Measurements from ENCODE around the gene SOCS1.
"Not testable (repeated sequence)": the region's sequence is repeated elsewhere in the genome, so short reads cannot be mapped to it uniquely, and the experiment has no call there.

Gene SOCS1, protein sequence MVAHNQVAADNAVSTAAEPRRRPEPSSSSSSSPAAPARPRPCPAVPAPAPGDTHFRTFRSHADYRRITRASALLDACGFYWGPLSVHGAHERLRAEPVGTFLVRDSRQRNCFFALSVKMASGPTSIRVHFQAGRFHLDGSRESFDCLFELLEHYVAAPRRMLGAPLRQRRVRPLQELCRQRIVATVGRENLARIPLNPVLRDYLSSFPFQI

DNA sequence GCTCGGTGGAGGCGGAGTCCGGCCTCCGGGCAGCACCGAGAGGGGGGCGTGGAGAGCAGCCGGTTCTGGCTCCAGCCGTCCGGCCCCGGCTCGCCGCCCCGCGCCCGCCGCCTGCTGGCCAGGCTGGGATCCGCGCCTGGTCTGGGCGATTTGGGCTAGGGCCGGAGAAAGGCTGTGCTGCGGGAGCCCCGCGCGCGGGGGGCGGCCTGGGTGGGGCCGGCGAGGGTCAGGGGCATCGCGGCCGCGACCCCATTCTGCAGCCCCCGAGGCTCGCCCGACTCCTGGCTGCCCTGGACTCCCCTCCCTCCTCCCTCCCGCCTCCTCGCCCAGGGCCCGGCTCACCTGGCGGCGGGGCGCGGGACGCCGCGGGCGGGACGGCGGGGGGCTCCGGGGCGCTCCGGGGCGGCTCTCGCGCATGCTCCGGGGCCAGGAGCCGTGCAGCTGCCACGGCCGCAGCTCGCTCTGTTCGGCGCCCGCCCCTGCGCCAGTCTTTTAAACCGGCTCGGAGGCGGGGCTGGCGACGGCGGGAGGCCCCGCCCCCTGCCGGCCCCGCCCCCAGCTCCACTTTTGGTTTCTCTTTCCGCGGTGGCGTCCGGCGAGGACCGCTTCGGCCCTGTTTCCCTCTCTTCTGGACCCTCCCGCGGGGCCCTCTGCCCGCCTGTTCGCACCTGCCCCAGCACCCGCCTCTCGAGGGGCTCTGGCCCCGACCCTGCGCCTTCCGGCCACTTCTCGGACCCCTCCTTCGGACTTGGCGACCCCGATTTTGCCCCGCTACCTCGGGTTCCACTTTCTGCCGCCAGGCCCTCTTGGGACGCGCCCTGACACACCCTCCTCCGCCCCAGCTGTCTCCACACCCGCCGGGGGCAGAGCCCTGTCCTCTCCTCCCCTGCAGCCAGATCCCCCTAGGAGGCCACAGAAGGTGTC lies at the start of gene SOCS1:
SOCS1 (minus strand) TSS at position 468 of the 924 bp plus-strand sequence. CDS start 726 bp downstream, outside the sequence.
- DNase-seq: peak in 54 of 56 donors; percentile 16 to 90 (median 63)

DNA sequence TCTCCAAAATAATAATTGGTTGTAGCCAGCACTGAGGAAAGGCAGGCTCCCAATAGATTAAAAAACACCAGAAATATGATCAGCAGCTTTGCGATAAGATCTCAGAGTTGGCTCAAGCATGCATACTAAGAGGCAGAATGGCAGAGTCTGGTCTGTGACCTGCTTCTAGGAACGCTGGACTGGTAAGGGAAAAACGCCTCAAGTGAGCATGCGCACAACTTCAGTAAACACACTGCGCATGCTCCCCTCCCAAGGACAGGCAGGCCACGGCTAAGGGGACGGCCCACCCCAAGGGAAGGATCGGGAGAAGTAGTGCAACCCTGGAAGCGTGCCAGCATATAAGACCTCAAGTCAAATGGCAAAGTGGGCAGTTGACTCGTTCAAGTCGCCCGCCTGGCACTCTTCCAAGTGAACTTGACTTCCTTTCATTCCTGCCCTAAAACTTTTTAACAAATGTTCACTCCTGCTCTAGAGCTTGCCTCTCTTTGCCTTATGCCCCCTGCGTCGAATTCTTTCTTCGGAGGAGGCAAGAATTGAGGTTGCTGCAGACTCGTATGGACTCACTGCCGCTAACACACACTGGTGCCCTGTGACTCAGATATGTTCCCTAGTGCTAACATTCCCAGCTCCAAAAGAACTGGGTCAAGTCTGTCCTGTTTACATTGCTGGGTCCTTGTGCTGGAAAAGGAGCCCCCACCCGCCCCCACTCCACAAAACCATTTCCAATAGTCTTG lies 47.6 kb upstream of the SOCS1 start:
- peak in 1 of 56 donors; percentile 24 for DNase-seq

DNA sequence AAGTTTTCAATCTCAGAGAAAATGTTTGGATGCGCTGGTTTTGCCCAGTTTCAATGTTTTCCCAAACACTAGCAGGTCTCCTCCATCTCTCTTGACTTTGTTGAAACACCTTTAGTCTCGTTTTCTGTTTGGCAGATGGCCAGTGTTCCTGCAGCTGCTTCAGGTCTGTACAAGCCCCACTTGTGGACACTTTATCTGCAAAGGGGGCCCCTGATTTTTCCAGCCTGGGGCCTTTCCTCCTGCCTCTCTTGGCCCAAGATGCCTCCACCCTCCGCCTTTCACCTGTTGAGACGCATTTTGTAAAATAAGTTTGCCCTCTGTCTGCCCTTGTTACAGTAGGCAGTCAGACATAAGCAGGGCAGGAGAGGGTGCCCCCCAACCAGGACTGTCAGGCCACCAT lies 47.0 kb upstream of the SOCS1 start:
- DNase-seq: no peak

DNA sequence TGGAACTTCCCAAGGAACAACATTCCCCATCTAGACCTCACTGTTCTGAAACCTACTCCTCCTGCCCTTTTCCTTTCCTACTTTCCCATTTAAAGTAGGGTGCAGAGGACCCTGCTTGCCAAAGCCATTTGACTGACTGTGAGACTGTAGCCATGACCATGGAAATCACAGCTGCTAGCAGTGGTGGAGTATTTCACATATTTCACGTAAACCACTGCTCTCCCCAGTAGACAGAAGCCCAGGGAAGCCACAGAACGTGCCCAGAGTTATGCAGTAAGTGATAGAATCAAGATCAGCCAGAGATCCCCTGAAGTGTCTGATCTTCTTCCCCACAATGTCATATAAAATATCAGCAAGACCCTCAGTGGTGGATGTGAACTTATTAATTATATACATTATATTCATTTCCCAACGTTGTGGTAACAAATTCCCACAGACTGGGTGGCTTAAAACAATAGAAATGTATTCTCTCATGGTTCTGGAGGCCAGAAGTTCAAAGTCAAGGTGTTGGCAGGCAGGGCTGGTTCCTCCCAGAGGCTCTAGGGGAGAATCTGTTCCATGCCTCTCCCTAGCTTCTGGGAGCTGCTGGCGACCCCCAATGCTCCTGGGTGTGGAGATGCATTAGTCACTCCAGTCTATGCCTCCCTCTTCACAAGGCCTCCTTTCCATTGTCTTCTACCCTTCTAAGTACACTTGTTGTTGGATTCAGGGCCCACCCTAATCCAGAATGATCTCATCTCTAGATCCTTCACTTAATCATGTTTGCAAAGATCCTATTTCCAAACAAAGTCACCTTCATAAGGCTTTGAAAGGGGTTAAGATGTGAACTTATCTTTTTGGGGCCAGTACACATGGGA lies 45.9 kb upstream of the SOCS1 start:
- DNase-seq: no peak

DNA sequence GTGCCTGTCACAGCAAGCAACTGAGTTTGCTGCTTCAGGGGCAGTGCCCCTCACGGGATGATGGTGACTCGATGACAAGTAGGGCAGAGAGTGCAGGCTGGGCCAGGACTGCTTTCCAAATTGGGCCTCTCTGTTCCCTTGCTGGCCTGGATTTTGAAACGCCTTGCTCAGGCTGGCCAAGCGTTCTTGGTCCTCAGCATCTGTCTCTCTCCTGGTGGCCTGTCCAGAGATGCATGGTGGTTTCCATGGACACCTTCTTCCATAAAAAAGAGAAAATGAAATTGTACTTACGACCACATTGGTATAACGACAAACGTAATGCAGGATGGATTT lies 44.5 kb upstream of the SOCS1 start:
- no peak for DNase-seq

DNA sequence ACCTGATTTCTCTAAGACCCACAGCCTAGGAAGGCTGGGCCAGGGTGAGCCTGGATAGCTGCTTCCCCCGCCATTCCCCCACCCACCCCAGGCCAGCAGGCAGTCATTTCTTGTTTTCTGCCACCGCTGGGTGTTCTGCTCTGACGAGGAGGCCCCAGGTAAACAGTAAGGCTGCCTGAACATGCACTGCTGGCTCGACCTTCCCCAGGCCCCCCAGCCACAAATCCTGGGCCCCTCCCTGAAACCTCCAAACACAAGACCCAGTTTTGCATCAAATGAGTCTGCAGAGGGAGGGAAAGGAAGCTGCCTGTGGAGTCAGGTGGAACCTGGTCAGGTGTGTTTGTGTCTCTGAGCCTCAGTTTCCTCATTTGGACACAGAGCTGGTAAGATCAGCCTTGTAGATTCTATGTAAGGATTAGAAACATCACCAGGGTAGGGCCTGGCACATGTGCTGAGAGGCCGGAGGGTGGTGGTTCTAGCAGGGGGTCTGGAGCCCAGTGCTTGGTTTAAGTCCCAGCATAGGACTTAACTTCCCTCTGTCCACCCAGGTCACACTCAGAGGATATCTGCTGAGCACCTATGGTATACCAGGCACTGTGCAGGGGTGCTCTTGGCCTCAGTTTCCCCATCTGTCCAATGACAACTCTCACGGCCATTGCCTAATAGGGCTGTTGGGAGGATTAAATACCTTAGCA lies 44.0 kb upstream of the SOCS1 start:
- no peak for DNase-seq

DNA sequence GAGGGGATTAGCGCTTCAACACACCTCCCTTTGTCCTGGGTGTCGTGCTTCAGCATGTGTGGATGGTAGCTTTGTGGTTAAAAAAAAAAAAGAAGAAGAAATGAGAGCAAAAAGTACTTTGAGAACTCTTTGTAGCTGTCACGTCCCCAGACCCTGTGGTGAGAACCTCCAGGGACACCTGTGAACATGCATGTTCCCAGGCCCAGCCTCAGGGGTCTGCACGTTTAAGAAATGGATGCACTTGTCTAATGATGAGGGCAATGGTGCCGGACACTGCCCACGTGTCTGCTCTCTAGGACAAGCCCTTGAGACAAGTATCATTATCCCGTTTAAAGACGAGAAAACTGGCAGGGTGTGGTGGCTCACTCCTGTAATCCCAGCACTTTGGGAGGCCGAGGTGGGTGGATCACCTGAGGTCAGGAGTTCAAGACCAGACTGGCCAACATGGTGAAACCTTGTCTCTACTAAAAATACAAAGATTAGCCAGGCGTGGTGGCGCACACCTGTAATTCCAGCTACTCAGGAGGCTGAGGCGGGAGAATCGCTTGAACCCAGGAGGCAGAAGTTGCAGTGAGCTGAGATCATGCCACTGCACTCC lies 43.0 kb upstream of the SOCS1 start:
- not testable (repeated sequence) for DNase-seq

DNA sequence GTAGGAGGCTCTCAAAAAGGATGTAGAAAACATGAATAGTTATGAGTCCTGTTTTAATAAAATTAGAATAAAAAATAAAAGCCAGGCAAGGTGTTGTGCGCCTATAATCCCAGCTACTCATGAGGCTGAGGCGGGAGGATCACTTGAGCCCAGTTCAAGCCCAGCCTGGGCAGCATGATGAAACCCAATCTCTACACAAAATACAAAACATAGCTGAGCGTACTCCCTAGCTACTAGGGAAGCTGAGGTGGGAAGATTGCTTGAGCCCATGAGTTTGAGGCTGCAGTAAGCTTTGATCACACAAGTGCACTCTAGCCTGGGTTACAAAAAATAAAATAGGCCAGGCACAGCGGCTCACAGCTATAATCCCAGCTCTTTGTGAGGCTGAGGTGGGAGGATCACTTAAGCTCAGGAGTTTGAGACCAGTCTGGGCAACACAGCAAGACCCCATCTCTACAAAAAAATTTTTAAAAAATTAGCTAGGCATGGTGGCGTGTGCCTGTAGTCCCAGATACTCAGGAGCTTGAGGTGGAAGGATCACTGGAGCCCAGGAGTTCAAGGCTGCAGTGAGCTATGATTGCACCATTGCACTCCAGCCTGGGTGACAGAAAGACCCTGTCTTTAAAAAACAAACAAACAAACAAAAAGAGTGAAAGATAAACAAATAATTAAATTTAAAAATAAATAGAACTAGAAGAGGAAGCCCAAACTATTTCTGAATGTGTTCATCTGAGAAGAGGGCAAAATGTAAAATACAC lies 42.3 kb upstream of the SOCS1 start:
- DNase-seq: no peak

DNA sequence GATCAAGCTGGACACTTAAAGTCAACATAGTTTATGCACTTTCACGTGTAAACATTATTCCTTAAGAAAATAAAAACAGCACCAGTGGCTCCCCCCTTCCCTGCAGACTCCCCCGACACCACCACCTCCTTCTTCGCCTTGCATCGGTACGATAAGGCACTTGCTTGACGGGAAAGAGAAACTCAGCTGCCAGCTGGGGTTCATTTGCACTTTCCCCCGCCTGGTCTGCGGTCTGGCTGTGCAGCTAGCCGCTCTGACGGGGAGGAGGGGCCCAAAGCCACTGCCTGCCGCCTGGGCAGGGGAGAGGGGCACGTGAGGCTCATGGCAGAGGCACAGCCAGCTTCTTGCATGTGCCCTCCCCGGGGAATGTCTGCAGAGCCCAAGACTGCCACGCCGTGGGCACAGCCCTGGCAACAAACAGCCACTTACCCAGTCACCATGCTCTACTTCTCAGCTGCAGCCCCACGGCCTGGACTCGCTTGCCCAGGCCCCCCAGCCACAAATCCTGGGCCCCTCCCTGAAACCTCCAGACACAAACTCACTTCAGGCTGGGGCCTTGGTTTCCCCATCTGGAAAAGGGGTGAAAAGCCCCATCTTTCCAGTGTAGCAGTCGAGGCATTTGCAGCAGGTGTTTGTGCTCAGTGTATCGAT lies 41.6 kb upstream of the SOCS1 start:
- peak in 54 of 56 donors; percentile 4 to 83 (median 57) for DNase-seq

DNA sequence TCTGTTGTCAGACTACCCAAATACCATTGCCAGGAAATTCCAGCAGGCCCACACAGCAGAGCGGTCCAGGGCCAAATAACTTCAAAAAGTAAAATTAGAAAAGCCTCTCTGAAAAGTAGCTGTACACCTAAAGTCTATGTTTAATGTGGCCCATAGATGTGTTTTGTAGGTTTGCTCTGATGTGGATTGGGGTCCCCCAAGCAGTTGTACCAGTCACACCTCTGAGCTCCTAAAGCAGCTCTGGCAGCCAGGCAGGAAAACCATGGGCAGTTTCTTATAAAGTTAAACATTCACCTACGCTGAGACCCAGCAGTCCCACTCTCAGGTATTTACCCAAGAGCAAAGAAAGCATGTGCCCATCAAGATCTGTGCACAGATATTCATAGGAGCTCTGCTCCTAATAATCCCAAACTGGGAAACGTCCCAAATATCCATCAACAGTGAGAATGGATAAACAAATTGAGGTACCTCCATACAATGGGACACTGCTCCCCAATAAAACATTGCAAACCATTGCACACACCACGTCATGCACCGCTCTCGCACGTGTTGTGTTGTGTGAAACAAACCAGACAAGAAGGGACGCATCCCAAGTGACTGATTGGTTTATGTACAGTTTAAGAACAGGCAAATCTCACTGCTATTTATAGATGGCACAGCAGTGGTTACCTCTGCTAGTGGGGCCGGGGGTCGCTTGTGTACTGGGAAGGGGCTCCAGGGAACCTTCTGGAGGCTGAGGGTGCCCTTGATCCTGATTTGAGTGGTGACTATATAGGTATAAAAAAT lies 40.9 kb upstream of the SOCS1 start:
- DNase-seq: no peak

DNA sequence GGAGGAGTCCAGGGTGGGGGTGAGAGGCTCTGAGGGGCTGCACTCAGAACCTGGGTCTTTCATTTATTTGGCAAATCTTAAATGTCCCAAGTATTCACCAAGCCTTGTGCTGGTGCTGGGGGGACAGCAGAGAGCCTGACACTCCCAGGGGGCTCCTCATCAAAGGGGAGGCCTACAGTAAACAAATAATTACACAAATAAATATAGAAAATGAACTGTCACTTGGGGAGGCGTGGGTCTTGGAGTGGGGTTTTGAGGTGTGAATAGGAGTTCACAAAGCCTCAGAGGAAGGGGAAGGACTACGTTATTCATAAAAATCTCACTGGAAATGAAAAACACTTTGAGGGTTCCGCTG lies 40.3 kb upstream of the SOCS1 start:
- no peak for DNase-seq

DNA sequence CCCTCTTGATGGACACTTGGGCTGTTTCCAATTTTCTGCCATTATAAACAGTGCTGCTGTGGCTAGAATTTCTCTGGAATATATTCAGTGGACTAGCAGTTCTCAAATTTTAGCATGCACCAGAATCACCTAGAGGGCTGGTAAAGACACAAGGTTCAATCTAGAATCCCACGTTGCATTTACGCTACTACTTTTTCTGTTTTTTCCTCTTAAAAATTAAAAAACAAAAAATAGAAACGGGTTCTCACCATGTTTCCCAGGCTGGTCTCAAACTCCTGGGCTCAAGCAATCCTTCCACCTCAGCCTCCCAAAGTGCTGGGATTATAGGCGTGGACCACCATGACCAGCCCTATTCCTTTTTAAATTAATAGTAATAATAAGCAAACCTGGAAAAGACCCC lies 39.7 kb upstream of the SOCS1 start:
- DNase-seq: no peak

DNA sequence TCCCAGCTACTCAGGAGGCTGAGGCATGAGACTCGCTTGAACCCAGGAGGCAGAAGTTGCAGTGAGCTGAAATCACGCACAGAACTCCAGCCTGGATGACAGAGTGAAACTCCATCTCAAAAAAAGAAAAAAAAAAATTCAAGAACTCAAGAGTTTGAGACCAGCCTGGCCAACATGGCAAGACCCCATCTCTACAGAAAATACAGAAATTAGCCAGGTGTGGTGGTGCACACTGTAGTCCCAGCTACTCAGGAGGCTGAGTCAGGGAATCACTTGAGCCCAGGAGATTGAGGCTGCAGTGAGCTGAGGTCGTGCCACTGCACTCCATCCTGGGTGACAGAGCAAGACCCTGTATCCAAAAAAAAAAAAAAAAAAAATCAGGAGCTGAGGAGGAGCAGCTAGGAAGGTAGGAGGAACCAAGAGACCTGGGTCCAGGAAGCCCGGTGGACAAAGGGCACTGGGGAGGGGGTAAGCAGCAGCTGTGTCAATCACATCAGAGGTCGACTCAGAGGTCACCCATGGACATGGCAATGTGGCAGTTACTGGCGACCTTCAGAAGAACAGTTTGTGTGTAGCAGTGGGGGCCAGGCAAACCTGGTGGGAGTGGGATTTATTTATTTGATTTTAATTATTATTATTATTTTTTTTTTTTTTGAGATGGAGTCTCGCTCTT lies 36.2 kb upstream of the SOCS1 start:
- DNase-seq: no peak

DNA sequence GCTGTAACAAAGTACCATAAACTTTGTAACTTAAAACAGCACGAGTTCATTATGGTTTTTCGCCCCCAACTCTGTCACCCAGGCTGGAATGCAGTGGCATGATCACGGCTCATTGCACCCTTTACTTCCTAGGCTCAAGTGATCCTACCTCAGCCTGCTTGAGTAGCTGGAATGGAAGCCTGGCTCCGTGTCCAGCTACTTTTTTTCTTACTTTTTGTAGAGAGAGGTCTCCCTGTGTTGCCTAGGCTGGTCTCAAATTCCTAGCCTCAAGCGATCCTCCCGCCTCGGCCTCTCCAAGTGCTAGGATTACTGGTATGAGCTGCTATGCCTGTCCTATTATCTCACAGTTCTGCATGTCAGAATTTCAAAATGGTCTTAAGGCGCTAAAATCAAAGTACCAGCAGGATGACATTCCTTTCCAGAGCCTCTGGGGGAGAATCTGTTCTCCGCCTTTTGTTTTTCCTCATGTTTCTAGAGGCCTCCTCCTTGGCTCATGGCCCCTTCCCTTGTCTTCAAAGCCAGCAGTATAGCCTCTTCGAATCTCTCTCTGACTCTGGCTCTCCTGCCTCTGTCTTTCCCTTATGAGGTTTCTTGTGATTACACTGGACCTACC lies 35.2 kb upstream of the SOCS1 start:
- DNase-seq: no peak

DNA sequence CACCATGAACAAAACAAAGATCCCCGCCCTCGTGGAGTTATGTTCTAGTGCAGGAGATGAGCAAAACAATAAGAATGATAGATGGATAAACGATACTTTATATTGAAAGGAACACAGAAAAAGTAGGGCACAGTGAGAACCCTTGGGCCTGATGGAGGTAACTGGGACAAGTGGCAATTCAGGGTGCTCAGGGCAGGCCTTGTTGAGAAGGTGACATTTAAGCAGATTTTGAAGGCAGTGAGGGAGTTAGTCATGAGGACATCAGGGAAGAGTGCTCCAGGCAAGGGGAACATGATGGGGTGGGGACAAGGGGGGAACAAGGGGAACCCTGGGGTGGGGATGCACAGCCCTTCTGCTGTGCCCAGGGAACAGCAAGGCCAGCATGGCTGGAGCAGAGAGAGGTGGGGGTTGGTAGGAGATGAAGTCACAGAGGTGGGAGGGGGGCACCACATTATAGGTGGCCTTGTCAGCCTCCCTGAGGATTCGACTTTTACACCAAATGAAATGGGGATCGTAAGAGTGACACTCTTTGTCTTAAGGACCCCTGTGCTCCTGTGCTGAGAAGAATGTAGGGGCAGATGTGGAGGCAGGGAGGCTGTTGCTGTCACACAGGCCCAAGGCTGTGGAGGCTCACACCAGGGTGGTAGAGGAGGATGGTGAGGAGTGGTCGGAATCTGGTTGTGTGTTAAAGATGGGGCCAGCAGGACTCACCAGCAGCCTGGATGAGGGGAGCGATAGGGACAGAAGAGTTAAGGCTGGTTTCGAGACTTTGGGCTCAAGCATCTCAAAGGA lies 34.3 kb upstream of the SOCS1 start:
- DNase-seq: no peak

DNA sequence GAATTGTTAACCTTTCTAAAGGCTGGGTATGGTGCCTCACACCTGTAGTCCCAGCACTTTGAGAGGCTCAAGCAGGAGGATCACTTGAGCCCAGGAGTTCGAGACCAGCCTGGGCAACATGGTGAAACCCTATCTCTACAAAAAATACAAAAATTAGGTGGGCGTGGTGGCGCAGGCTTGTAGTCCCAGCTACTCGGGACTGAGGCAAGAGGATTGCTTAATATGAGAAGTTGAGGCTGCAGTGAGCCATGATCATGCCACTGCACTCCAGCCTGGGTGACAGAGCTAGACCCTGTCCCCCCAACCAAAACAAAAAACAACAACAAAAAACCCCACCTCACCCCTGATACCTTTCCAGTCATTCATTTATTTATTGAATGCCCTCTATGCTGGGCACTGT lies 33.7 kb upstream of the SOCS1 start:
- DNase-seq: not testable (repeated sequence)

All from amygdala (tissue), 56 donors.